Heart right ventricle (tissue), 16 donors: ENCODE data around the gene IRAK3. TPM values are rescaled to one million over a fixed set of nuclear protein-coding genes. Genes with fewer than 3 reads are reported as not detected.
A peak's percentile ranks its signal among the peaks of the same experiment; 100 is the strongest.

Experiments used
- ATAC-seq, 8 donors: fragments of 200-7000 bp; cut with Tn5 transposase; one replicate each; pipeline ENCODE4 v1.9.1; 2020; ENCODE audit warnings: mild to moderate bottlenecking in 8 of 8, moderate library complexity in 8 of 8, moderate number of reproducible peaks in 1 of 8
- DNase-seq, 2 donors: peaks; one replicate each; pipeline ENCODE4 v3.0.0-alpha.2; 2020
- H3K27ac ChIP-seq, 10 donors: fragments of 200-600 bp; sonication (generic) in 2 of 10; one replicate each; pipeline versions ENCODE4 v1.5.0 to v1.8.0; 2020 to 2022; ENCODE audit warnings: mild to moderate bottlenecking in 3 of 10
- H3K27me3 ChIP-seq, 7 donors: fragments of 200-600 bp; one replicate each; pipeline ENCODE4 v1.8.0; 2021 to 2022; ENCODE audit warnings: mild to moderate bottlenecking in 2 of 7
- H3K36me3 ChIP-seq, 9 donors: fragments of 200-600 bp; sonication (generic) in 1 of 9; one replicate each; pipeline versions ENCODE4 v1.5.0 to v1.8.0; 2020 to 2022; ENCODE audit warnings: mild to moderate bottlenecking in 2 of 9
- H3K4me1 ChIP-seq, 9 donors: fragments of 200-600 bp; sonication (generic) in 1 of 9; one replicate each; pipeline versions ENCODE4 v1.5.0 to v1.8.0; 2020 to 2022; ENCODE audit warnings: mild to moderate bottlenecking in 4 of 9
- H3K4me3 ChIP-seq, 10 donors: fragments of 200-600 bp; sonication (generic) in 2 of 10; one replicate each; pipeline versions ENCODE4 v1.5.0 to v1.8.0; 2020 to 2022; ENCODE audit warnings: mild to moderate bottlenecking in 7 of 10, moderate library complexity in 2 of 10
- H3K9me3 ChIP-seq, 11 donors: fragments of 200-600 bp in 10 of 11; sonication (generic) in 2 of 11; one replicate each; pipeline versions ENCODE4 v1.5.0 to v1.8.0; 2013 to 2022; ENCODE audit warnings: mild to moderate bottlenecking in 2 of 11, control low read depth in 1 of 11, moderate library complexity in 1 of 11
- WGBS, 2 donors: extraction: QIAGEN DNeasy Blood & Tissue Kit; methylation state at CpG; one replicate each; pipeline ENCODE4 v1.1.7; 2013; ENCODE audit warnings: inconsistent platforms in 1 of 2; 5-methylcytosine and 5-hydroxymethylcytosine counted together
- intact Hi-C, 10 donors: fragments of 100-400 bp; cut with DNase I; formaldehyde crosslinking; loops; one replicate each; pipeline versions ENCODE4 v1.11.1 to v1.14.2; 2022
- polyA plus RNA-seq, 2 donors: library from polyadenylated mRNA; stranded (reverse); fragments of 200-250 nt; gene quantifications; one replicate each; pipeline ENCODE4 v1.2.3, GENCODE V29; 2013
- total RNA-seq, 10 donors: library from RNA; stranded (reverse); fragmentation: NEBNext Ultra II Directional in 3 of 10; extraction: Animal tissue kit (Norgen Biotek cat#: 25700) in 3 of 10; gene quantifications; one replicate each; pipeline versions ENCODE4 v1.2.1 to v1.2.4, GENCODE V29; 2021 to 2023
- TF ChIP-seq, protein P1 (sequence below), 9 donors: fragments of 200-600 bp; sonication (generic) in 2 of 9; IDR thresholded peaks; one replicate each; pipeline versions ENCODE4 v1.5.0 to v1.8.0; 2021 to 2022; ENCODE audit warnings: antibody characterized with exemption in 9 of 9, mild to moderate bottlenecking in 5 of 9, moderate library complexity in 1 of 9
- donor health status: Arrhythmogenic right ventricular cardiomyopathy.
- donor health status: ischemic (EF 13 %, LVEDD 7.1; RV severe dilation, severe dysfunction).
- donor health status: healthy with polysubstance abuse.
- donor health status: DM: no; HTN: yes; CAD: no.
- donor health status: DM: no; HTN: no; CAD: no.
- donor health status: ischemic (EF 25% LVEDD 6.9; RV normal size, moderate dysfunction).
- donor health status: ischemic (EF 25% LVEDD 5.7; RV mildly dilated, moderate dysfunction).
- donor health status: healthy.
- donor health status: DM: yes; HTN: yes; CAD: no.
- donor health status: Ischemic cardiomyopathy.
- donor health status: ischemic (EF 35%, LVEDD 5.7; RV mildly dilated, moderate dysfunction).
- donor health status: nonischemic (EF 11% LVEDD 7.7; RV severe dilation, severe dysfunction).
- donor health status: DM: yes; HTN: yes; CAD: no.
- donor health status: PGD.
- donor health status: ischemic (EF 29% LVEDD 5.4; RV normal size, mild dysfunction).
- donor health status: nonischemic (EF 23%, LVEDD 6.1; RV moderate dilation, normal function).

The IRAK3 gene
- total and polyA plus RNA-seq, 12 donors: 2.8 to 9.3 (median 4.3) TPM

DNA sequence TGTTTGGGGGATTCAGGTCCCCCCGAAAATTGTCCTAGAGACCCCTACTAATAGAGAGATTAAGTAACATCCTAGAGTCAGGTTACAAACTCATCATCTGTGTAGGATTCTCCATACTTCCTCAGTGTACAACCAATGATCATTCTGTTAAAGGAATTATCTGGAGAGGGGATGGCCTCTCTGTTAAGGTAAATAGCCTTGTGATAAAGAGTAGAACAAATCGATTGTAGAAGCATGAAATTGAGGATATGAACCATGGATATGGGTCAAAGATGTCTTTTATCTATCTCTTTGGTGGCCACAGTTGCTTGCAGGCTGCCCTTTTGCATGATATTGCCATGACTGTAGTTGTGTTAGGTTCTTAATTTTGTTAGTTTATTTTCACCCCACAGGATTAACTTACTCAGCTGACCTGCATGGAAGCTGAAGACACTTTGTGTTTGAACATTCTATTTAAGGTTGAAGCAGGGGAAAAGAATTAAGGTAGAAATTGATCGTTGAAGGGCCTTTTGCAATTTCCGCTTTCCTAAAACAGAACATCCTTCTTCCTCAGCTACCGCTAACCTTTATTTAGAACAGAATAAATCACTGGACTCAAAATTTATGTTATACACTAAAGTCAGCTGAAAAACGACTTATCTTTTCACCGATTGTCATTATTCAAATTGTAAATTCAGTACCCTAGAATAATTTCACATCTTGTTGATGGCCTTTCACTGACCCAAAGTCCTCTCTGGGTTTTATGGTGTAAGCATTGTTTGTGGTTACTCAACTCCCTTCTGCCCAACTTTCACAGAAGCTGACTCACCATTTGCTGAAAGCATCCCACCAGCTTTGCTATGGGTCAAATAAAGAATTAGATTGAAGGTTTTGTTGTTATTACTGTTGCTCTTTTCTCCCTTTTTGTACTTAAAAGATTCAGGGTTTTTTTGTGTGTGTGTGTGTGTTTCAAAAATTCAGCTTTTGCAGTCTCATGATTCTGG is 52.3 kb downstream of the IRAK3 start:
- TF ChIP-seq, protein P1, sequence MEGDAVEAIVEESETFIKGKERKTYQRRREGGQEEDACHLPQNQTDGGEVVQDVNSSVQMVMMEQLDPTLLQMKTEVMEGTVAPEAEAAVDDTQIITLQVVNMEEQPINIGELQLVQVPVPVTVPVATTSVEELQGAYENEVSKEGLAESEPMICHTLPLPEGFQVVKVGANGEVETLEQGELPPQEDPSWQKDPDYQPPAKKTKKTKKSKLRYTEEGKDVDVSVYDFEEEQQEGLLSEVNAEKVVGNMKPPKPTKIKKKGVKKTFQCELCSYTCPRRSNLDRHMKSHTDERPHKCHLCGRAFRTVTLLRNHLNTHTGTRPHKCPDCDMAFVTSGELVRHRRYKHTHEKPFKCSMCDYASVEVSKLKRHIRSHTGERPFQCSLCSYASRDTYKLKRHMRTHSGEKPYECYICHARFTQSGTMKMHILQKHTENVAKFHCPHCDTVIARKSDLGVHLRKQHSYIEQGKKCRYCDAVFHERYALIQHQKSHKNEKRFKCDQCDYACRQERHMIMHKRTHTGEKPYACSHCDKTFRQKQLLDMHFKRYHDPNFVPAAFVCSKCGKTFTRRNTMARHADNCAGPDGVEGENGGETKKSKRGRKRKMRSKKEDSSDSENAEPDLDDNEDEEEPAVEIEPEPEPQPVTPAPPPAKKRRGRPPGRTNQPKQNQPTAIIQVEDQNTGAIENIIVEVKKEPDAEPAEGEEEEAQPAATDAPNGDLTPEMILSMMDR (IDR thresholded peaks at IDR 0.05): no peak
- Histone ChIP-seq H3K36me3 (peaks cover 0 to 46% (median 0%) of the 10 kb centered on the region in 9 donors), H3K9me3 (no peaks in the 10 kb centered on the region), H3K27ac (peak overlapping the region in 1 of 10 donors; percentile 79), H3K4me3 (no peak overlapping the region), H3K27me3 (no peaks in the 10 kb centered on the region), H3K4me1 (peaks cover 0 to 64% (median 0%) of the 10 kb centered on the region in 9 donors)
- DNase-seq (no peak), ATAC-seq (peak in 1 of 8 donors; percentile 75)
- 81 to 88% methylated on average over 7 of the region's 7 CpGs for WGBS, 2 donors
- intact Hi-C loops: loop anchor here in 2 of 10 donors (2.0 to 10.0 kb wide), 2 partner anchors 59 to 97 kb away; no protein-coding TSS in a partner anchor

DNA sequence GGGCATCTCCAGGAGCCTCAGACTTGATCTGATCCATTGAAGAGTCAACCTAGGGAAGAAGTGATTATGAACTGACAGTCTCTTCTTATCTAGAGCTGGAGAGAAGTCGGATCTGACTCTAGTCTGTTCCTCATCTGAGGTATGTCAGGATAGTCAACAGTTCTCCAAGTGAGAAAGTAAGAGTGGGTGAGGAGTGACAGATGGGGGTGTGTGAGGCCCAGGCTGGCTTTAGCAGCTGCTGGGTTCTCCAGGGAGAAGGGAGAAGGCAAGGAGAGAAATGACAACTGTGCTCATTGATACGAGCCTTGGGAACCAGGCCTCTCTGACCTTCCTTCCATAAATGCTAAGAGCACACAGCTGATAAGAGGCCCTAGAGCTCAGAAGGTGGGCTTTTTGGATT is 53.3 kb downstream of the IRAK3 start:
- intact Hi-C loops: loop anchor here in 2 of 10 donors (2.0 to 10.0 kb wide), 2 partner anchors 58 to 98 kb away; no protein-coding TSS in a partner anchor
- peak overlapping the region in 1 of 10 donors; percentile 79 for H3K27ac ChIP-seq
- WGBS, 2 donors: 71 to 73% methylated on average over 2 of the region's 2 CpGs

DNA sequence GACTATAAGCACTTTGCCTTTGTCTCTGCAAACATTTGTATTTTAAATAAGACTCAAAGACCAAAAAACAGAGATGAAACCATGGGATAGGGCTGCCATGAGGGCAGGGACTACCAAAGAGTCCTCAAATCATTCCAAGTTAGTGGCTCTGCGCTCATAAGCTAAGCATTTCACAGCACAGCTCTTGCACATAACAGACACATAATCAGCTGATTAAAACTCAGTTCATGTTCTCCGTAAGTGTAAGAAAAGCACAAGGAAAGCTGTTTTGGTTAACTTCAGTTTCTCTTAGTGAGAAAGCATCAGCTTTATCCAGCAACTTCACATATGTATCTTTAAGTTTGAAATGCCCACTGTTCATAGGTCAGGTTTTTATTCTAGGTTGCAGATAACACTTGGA is 54.9 kb downstream of the IRAK3 start:
- peaks cover 0 to 71% (median 5%) of the 10 kb centered on the region in 9 donors for H3K36me3 ChIP-seq
- H3K27me3 ChIP-seq: no peaks in the 10 kb centered on the region
- no peaks in the 10 kb centered on the region for H3K9me3 ChIP-seq
- no peak for DNase-seq
- no peak for ATAC-seq
- TF ChIP-seq, protein P1 (IDR thresholded peaks at IDR 0.05): no peak
- H3K27ac ChIP-seq: no peak overlapping the region
- no peak overlapping the region for H3K4me3 ChIP-seq
- H3K4me1 ChIP-seq: peaks cover 0 to 39% (median 0%) of the 10 kb centered on the region in 9 donors
- 92 to 98% methylated on average over 2 of the region's 2 CpGs for WGBS, 2 donors
- intact Hi-C loops: loop anchor here in 2 of 10 donors (2.0 to 10.0 kb wide), 2 partner anchors 57 to 99 kb away; no protein-coding TSS in a partner anchor

More for the DNA sequence above, 53.3 kb downstream of the IRAK3 start:
- Histone ChIP-seq H3K27me3 (no peaks in the 10 kb centered on the region), H3K4me1 (peaks cover 0 to 55% (median 0%) of the 10 kb centered on the region in 9 donors), H3K9me3 (no peaks in the 10 kb centered on the region), H3K36me3 (peaks cover 0 to 55% (median 0%) of the 10 kb centered on the region in 9 donors), H3K4me3 (no peak overlapping the region)
- DNase-seq (no peak), ATAC-seq (no peak)
- TF ChIP-seq, protein P1 (IDR thresholded peaks at IDR 0.05): no peak

DNA sequence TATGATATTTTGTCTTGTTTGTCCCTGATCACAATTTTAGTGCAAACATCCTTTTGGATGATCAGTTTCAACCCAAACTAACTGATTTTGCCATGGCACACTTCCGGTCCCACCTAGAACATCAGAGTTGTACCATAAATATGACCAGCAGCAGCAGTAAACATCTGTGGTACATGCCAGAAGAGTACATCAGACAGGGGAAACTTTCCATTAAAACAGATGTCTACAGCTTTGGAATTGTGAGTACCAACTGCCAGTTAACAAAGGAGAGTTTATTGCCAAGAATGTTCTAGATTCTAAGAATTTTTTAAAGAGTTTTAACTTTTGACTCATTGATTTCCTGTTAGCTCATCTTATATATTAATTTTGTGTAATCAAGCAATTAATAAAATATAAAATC is 55.4 kb downstream of the IRAK3 start:
- no peaks in the 10 kb centered on the region for H3K27me3 ChIP-seq
- ATAC-seq (no peak), DNase-seq (no peak)
- 97 to 100% methylated on average over 1 of the region's 1 CpG for WGBS, 2 donors
- intact Hi-C loops: loop anchor here in 1 of 10 donors (10.0 kb wide), 1 partner anchor 100 kb away; no protein-coding TSS in a partner anchor
- H3K4me1 ChIP-seq: peaks cover 0 to 33% (median 0%) of the 10 kb centered on the region in 9 donors
- H3K36me3 ChIP-seq: peaks cover 0 to 73% (median 5%) of the 10 kb centered on the region in 9 donors
- H3K4me3 ChIP-seq: no peak overlapping the region
- H3K27ac ChIP-seq: no peak overlapping the region
- TF ChIP-seq, protein P1 (IDR thresholded peaks at IDR 0.05): no peak
- no peaks in the 10 kb centered on the region for H3K9me3 ChIP-seq
